LHCN-M2 (cell line): ENCODE data around the gene KCP. TPM values are rescaled to one million over a fixed set of nuclear protein-coding genes. Genes with fewer than 3 reads are reported as not detected.
"Not testable (repeated sequence)": the region's sequence is repeated elsewhere in the genome, so short reads cannot be mapped to it uniquely, and the experiment has no call there.

Source experiments
- DNase-seq: peaks from one replicate; pipeline ENCODE4 v3.0.0-alpha.2; 2012; ENCODE audit warnings: low read depth
- polyA plus RNA-seq: library from polyadenylated mRNA; unstranded; fragments of >200 nt; gene quantifications from one replicate; pipeline ENCODE4 v1.2.1, GENCODE V29; 2012; ENCODE audit warnings: missing spikeins
- total RNA-seq: library from RNA; depleted of rRNA; stranded (reverse); fragments of >200 nt; gene quantifications from 2 replicates; pipeline ENCODE4 v1.2.3, GENCODE V29; 2014; rRNA removed

The KCP gene
- total RNA-seq, result 0.13 TPM in 1 of 2 replicates, not detected in the other
- 0.13 TPM for polyA plus RNA-seq

- no peak for DNase-seq
These were observed at the start of gene KCP for GRCh38 chr7:128910569-128910945. TSS of gene KCP (minus strand) at chr7:128910709. CDS start at chr7:128910676, 33 bp downstream.

- no peak for DNase-seq
These were observed 48.8 kb upstream of the KCP start for GRCh38 chr7:128959296-128959695.

DNA sequence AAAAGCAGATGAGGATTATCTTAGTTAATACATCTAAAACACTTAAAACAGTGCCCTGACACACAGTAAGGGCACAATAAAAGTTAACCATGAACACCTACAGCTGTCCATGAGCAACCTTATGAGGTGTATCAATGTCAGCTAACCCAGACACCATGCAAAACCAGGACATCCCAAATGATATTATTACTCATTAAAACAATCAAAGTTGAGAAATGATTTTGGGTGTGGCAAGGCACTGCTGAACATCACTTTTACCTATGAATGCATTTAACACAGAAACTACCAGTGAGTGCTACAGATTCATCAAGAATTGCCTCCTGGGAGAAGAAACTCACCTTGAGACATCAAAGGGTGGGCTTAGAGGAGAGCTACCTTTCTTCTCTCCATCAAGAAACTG is 45.5 kb upstream of the KCP start:
- DNase-seq, result no peak

- DNase-seq, result peak; percentile 26
These were observed 44.6 kb upstream of the KCP start for GRCh38 chr7:128954830-128955802.

DNA sequence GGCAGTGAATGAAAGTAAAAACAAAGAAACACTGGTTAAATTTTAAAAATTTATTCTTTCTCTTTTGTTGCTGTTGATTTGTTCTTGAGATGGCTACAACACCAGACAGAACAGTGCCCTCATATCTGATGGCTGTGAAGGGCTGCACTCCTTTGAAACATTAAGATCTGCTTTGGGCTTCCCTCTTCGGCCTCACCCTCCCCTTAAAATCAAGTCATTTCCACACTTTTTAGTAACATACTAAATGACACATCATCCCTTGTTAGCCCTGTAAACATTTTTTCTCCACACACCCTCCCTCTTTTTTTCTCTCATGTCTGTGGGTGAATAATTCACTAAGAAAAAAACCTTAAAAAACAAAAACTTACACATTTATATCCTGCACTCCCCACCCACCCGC is 43.6 kb upstream of the KCP start:
- DNase-seq, result no peak

DNA sequence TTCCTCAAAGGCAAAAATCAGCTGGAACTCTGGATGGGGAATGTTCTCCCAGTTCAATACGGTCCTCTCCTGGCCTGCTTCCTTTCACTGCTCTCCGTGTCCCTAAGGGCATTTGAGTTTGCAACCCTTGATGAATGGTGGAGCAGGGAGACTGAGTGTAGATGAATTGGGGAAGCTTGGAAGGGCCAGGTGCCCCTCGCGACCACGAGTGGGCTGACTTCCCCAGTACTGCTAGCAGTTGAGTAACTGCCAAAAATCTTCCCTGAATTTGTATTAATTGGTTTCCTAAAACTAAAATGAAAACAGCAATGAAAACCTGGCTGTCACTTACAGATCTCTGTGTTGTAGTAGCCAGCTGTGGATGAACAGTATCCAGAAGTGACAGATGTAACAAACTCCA is 40.8 kb upstream of the KCP start:
- DNase-seq, result no peak

DNA sequence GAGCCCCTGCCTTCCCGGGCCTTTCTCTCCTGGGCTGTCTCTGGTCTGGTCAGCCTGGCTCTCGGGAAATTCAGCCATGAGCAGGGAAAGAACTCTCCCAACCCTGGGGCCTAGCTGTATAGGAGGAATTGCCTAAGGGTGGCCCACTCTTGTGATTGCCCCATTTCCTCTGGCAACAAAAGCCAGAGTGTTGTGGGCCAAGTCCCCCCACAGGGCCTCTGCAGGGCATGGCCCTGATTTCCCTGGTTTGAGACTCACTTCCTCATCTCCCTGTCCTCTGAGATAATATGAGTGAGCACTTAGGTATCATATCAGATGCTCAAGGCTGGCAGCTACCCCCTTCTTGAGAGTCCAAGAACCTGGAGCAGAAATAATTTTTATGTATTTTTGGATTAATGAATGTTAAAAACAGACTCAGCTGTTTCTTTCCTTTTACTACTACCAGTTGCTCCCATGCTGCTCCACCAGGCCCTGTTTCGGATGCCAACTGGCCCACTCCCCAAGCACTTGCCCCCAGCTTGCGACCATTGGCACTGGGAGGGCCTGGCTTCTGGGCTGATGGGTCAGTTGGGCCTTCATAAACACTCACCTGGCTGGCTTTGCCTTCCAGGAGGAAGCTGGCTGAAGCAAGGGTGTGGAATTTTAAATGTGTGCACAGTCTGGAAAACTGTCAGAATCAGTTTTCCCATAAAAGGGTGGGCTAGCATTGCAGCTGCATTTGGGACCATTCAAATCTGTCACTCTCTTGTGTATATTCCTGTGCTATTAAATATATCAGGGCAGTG is 38.7 kb upstream of the KCP start:
- no peak for DNase-seq

- no peak for DNase-seq
These were observed 37.9 kb upstream of the KCP start for GRCh38 chr7:128948312-128948973.

- no peak for DNase-seq
These were observed 37.3 kb upstream of the KCP start for GRCh38 chr7:128947854-128948253.

GRCh38 chr7:128946936-128947830 is 36.7 kb upstream of the KCP start:
- DNase-seq, result no peak

GRCh38 chr7:128945668-128946366 is 35.3 kb upstream of the KCP start:
- no peak for DNase-seq

DNA sequence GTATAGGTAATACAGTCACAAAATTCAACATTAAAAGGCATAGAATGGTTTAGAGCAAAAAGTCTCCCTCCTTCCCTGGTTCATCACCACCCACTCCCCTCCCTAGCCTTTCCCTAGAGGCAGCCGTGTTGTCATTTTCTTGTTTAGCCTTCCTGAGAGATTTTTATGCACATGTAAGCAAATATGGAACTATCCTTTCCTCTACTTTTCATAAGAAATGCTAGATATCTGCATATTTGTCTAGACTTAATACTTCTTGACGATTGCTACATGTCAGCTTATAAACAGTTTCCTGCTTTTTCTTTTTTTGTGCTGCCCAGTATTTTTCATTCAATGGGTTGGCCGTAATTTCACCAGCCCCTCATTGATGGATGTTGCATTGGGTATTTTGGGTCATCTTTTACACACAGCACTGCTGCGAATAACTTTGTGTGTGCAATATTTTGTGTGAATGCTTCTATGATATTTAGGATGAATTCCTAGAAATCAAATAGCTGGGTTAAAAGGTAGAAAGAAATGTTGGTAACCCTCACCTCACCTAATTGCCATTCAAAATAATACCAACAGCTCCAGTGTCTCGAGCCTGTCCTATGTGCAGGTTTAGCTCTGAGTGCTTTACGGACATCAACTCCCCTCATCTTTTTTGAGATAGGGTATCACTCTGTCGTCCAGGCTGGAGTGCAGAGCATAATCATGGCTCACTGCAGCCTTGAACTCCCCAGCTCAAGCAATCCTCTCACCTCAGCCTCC is 34.2 kb upstream of the KCP start:
- no peak for DNase-seq

DNA sequence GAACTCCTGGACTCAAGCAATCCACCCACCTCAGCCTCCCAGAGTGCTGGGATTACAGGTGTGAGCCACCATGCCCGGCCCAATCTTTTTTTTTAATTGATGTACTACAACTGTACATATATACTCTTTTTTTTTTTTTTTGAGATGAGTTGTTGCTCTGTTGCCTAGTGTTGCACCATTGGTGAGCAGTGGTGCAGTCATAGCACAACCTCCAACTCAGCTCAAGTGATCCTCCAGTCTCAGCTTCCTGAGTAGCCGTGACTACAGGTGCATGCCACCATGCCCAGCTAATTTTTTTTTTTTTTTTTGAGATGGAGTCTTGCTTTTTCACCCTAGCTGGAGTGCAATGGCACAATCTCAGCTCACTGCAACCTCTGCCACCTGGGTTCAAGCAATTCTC is 32.7 kb upstream of the KCP start:
- not testable (repeated sequence) for DNase-seq

DNA sequence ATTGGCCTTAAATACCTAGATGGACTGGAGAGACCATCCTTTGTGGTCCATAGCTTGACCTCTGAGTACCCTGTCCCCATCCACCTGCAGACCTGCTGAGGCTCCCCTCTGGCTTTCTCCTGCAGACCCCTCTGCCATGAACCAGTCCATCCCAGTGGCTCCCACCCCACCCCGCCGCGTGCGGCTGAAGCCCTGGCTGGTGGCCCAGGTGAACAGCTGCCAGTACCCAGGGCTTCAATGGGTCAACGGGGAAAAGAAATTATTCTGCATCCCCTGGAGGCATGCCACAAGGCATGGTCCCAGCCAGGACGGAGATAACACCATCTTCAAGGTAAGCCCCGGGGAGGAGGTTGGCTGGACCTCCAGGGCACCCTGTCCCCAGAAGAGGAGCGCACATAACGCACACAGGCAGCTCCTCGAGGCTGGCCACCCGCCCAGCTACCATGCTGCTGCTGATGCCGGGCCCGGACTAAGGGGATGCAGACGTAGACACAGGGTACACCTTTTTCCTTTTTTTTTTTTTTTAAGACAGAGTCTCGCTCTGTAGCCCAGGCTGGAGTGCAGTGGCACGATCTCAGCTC is 31.5 kb upstream of the KCP start:
- DNase-seq, result no peak

- DNase-seq, result no peak
These were observed 30.9 kb upstream of the KCP start for GRCh38 chr7:128941323-128941890.

DNA sequence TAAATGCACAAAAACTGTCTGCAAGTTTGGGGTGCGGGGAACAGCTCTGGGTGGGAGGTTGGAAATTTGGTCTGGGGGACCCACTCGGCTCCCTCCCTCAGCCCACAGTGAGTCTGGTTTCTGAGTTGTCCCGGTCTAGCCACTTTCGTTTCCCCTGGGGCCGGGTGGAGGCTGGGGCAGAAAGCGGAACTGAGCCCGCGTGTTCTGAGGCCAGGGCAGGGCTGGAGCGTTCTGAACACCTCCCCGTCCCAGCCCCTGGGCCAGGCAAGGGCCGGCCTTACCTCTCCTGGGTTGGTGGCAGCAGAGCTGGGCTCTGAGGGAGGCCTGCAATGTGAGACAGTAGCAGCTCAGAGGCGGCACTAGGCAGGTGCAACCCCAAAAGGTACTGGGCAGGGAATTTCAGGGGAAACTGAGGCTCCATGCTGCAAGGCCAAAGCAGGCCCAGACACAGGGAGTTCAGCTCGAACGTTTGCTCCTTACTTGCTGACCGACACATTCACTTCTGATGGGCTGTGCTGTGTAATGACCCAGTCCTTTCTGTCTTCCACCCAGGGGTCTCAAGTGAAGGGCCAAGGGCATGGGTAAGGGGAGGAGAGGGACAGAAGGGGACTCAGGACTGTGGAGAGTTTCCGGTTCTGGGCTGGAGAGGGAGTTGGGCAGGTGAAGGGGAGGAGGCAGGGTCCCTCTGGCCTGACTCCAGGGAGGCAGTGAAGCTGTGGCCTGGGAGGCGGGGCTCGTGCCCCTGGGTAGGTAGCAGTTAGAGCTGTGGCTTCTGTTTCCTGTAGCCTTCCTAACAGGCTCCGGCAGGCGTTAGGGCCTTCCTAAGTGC is 30.2 kb upstream of the KCP start:
- no peak for DNase-seq

DNA sequence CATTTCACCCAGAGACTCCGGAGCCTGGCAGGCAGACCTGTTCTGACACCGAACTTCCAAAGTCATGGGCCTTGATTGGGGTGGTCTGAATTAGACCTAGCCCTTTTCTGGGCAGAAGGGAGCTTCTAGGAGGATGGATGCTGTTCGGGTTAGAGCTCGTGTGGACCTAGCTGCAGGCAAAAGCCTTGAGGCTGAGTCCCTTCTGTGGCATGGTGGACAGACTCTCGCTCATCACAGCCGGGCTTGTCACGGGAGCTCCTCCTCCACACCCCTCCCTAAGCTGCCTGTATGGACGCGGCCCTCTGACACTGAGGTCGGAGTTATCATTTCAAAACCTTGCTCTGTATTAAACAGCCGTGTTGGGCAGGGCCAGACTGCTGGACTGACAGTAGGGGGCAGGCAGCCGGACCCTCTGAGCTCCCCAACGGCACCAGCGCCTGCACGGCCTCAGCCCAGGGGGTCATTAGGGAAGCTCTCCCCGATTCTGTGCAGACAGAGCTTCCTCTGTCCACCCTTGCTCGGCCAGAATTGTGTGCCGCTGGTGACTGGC is 29.4 kb upstream of the KCP start:
- no peak for DNase-seq
